GM21576 (cell line): ENCODE data around the gene DDX11.
"Not testable (repeated sequence)": the region's sequence is repeated elsewhere in the genome, so short reads cannot be mapped to it uniquely, and the experiment has no call there.

Experiments used
- ATAC-seq: cut with Tn5 transposase; IDR thresholded peaks from one replicate; pipeline ENCODE4 v1.9.1; 2021; ENCODE audit warnings: mild to moderate bottlenecking, moderate library complexity; ENCODE audit not compliant: unreplicated experiment

DDX11 gene

DNA sequence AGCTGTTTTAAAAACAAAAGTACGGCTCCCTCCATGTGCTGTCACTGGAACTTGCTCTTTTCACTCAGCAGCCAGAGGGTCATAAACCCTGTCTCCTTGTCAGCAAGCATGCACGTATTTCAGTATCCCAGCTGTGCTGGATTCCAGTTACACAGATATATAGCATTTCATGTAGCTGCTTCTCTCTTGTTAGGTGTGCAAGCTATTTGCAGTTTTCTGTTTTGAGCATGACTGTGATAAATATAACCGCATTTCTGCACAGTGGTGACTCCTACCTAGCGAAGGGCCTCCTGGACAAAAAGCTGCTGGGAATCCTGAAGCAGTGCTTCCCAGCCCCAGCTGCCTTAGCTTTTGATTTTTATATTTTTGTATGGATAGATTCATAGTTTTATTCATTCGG lies 24.7 kb downstream of the DDX11 start:
- ATAC-seq, result not testable (repeated sequence)

DNA sequence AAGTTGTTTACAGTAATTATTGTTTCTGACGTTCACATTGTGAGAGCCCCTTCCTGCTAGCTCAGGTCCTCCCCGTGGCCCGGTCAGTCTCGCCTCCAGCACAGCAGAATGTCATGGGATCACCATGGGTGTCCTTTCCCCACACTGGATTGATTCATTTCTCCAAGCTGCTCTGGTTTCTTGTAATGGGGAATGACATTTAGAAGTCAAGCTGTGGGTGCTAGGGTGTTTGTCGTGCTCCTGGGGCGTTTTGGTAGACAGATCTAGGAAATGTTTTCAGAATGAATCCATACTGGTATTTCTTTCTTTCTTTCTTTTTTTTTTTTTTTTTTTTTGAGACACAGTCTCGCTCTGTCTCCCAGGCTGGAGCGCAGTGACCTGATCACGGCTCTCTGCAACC lies 25.1 kb downstream of the DDX11 start:
- not testable (repeated sequence) for ATAC-seq

DNA sequence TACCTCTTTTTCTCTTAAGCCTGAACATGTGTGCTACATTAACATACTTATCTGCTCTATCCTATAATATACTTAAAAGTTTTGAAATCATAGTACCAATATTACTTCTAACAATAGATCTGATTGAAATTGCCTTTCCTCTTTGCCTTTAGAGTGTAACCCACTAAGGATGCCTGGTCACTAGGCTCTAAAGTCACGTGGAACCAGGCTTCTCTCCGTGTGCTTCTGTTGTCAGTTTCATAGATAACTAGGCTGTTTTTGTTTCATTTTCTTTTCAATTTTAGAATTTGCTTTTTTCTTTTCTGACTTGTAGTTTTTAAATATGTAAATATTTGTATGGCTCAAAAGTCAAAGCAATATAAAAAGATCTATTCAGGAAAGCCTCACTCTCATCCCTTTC lies 25.8 kb downstream of the DDX11 start:
- not testable (repeated sequence) for ATAC-seq

DNA sequence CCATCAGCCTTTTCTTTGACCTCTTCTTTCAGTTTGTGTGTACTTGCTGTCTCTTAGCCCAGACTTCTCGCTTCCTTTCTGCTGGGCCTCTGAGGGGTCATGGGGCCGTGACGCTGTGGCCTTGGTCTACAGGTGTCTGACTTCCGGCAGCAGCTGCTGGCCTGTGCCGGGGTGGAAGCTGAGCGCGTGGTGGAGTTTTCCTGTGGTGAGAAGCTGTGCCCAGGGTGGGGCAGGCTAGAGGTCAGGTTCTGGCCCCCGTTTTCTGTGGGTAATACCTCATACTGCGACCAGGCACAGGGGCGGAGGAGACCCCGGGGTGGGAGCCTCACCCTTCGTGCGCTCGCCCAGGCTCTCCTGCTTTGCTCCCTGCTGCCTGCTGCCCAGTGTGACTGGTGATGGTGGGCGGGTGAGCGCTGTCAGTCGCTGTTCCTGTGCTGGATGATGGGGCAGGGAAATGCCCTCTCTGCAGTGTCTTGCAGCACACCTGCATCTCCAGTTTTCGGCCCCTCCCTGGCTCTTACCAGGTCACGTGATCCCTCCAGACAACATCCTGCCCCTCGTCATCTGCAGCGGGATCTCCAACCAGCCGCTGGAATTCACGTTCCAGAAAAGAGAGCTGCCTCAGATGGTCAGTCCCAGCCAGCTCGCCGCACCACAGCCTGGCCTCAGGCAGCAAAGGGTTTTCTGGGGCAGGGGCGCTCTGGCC lies 27.0 kb downstream of the DDX11 start:
- peak; percentile 93 for ATAC-seq

DNA sequence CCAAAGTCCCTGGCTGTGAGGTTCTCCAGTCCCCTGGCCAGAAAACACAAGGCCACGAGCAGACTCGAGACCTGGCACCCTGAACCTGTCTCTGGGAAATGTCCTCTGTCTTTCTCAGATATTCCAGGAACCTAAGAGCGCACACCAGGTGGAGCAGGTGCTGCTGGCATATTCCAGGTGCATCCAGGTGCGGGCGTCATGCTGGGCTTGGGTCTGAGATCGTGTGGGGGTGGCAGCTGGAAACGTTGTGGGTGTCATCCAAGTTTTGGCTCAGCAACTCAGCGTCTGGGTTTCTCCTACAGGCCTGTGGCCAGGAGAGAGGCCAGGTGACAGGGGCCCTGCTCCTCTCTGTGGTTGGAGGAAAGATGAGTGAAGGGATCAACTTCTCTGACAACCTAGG lies 28.5 kb downstream of the DDX11 start:
- not testable (repeated sequence) for ATAC-seq

DNA sequence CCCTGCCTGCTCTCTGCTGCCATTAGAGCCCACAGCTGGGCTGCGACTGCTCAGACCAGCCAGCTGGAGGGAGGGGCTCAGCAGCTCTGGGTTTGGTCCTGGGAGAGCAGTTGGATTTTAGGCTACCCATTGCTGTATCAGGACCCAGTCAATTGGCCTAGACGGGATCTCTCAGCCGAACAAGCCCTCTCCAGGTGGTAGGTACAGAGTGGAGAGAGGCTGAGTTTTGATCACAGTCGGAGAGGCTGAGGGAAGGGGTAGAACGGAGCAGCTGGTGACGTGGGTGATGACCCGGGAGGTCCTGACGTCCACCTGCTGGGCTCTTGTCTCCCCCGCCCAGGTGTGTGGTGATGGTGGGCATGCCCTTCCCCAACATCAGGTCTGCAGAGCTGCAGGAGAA lies 28.9 kb downstream of the DDX11 start:
- not testable (repeated sequence) for ATAC-seq

DNA sequence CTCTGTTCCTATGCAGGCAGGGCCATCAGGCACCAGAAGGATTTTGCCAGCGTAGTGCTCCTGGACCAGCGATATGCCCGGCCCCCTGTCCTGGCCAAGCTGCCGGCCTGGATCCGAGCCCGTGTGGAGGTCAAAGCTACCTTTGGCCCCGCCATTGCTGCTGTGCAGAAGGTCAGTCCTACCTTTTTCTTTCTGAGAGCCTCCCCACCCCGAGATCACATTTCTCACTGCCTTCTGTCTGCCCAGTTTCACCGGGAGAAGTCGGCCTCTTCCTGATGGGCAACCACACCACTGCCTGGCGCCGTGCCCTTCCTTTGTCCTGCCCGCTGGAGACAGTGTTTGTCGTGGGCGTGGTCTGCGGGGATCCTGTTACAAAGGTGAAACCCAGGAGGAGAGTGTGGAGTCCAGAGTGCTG lies 29.9 kb downstream of the DDX11 start:
- not testable (repeated sequence) for ATAC-seq

DNA sequence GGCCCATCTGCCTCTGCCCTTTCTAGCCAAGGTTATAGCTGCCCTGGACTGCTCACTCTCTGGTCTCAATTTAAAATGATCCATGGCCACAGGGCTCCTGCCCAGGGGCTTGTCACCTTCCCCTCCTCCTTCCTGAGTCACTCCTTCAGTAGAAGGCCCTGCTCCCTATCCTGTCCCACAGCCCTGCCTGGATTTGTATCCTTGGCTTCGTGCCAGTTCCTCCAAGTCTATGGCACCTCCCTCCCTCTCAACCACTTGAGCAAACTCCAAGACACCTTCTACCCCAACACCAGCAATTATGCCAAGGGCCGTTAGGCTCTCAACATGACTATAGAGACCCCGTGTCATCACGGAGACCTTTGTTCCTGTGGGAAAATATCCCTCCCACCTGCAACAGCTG lies 30.6 kb downstream of the DDX11 start:
- ATAC-seq, result not testable (repeated sequence)

DNA sequence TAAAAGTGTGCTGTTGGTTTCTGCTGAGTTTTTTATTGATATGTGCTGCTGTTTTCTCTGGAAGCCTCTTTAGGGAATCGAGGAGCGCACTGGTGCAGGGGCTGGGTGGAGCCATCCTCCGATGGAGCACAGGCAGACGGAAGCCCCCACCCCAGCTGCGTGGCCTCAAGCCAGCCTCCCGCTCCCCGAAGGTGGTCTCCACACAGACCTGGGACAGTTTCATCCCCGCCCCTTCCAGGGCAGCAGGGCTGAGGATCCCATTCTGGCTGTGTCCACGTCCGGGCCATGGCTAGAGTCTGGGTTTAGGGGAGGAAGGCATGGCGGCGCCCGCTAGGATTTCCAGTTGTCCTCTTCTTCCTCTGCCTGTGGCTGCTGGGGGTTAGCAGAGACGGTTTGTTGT lies 31.1 kb downstream of the DDX11 start:
- ATAC-seq, result not testable (repeated sequence)

DNA sequence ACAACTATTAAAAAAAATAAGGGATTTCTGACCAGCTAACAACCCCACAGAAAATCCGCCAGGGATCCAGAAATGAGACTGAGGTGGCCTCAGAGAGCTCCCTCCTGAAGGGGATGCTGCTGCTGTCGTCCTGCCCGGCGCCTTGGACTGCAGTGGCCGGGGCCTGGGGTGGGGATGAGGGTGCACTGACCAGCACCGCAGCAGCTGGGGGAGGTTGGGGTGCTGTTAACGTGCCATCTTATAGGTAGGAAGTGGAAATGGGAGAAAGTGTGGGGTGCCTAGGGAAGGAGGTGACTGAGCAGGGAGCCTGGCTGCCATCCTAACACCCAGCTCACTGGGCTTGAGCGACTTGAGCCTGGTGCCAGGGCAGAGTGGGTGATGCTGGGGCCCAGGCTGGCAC lies 32.0 kb downstream of the DDX11 start:
- no peak for ATAC-seq

DNA sequence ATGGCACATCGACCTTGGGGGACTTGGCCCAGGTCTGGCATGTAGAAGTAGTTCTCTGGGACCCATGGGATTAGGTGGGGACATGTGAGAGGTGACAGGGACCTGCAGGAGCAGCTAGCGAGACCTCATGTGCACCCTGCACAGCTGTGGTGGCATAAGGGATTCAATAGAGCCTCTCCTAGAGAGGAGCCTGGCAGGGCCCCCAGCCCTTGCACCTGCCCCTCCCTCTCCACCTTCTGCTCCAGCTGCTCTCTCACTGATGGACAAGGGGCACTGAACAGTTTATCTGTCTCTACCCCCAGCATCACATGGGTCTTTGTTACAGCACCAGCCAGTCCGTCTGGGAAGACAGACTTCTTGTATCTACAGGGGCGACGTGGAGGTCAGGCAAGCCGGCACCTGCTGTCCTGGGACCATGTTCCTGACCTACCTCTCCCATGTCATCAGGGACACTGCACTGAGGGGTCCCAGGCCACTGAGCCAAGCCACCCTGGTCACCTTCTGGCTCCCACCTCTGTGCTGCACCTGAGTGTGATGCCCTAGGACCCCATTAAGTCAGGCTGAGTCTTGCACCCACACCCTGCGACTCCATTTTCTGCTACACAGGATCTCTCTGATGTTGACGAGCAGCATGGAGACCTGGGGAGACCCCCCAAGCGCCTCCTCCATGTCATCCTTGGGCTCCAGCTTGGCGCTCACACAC lies 32.6 kb downstream of the DDX11 start:
- ATAC-seq, result no peak

DNA sequence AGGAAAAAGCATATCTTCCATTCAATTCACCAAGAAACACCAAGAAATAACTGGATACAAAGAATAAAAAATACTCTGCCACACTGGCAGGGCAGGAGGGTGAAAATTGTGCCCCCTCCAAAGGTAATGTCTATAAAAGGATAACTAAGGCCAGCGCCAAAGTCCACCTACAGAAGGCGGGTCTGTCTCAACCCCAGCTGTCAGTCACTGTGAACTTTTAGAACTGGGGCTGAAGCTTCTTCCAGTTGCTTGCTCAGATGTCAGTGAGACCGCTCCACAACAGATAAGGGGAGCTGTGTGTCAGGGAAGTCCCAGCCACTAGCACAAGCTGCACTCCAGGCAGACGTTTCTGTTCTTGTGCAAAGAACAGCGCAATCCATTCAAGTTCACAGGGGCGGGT lies 36.1 kb downstream of the DDX11 start:
- not testable (repeated sequence) for ATAC-seq

DNA sequence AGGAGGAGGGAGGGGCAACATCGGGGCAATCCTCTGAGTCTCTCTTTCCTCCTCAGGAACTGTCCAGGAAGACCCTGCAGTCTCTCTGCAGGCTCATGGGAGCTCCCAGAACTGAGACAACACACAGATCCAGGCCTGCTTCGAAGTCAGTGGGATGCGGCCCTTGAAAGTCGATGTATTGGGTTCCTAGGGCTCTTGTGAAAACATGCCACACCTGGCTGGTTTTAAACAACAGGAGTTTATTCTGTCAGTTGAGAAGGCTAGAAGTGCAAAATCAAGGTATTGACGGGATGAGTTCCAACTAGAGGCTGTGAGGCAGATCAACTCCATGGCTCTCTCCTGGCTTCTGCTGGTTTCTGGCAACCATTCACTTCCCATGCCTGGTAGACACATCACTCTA lies 36.6 kb downstream of the DDX11 start:
- not testable (repeated sequence) for ATAC-seq

DNA sequence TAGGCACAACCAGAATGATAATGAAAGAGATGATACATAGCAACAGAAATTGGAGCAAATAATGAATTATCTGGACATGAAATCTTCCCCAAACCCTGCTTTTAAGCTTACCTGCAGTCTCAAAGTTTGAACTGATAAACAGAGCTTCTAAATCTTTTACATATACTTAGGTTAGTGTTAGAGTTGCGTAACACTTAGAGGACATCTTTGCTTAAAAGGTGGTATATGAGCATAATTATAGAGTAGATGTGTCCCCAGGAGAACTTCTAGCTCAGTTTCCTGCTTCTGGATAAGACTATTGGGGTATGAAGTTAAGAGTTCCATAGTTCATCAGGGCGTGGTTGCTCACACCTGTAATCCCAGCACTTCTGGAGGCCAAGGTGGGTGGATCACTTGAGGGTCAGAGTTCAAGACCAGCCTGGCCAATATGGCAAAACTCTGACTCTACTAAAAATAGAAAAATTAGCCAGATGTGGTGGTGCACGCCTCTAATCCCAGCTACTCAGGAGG lies 41.5 kb downstream of the DDX11 start:
- not testable (repeated sequence) for ATAC-seq

DNA sequence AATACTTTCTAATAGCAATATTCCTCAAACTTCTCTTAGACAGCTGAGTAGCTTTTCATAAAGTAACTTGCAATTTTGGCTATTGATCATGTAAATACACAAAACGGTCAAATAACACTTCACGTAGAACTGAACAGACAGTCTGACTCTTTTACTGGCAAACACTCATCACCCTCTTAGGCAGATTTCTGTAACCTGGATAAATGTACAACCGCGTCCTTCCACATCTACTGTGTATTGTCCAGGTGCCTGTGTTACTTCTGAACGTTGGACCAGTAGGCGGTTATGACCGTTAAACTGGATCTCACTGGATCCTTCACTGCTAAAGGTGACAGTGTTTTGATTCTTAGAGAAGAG lies 43.2 kb downstream of the DDX11 start:
- not testable (repeated sequence) for ATAC-seq

DNA sequence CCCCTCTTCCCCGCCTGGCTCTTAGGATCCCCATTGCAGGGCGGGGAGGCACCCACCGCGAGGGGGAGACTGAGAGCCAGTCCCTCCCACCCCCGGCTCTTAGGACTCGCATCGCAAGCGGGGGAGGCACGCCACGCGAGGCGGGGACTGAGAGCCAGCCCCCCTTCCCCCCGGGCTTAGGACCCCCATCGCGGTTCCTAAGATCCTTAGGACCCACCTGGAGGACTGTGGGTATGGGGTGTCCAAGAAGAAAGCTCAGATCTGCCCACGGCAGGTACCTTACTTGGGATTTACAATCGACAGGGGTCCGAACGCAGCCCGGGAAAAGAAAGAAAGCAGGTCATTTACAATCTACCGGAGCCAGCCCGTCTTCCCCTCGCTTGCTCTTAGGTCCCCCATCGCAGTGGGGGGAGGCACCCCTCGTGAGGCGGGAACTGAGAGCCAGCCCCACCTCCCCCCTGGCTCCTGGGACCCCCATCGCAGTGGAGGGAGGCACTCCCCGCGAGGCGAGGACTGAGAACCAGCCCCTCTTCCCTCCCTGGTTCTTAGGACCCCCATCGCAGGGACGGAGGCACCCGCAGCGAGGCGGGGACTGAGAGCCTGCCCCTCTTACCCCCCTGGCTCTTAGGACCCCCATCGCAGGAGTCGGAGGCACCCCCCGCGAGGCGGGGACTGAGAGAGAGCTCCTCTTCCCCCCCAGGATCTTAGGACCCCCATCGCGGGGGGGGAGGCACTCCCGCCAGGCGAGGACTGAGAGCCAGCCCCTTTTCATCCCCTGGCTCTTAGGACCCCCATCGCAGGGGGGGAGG lies 43.7 kb downstream of the DDX11 start:
- peak; percentile 66 for ATAC-seq

DNA sequence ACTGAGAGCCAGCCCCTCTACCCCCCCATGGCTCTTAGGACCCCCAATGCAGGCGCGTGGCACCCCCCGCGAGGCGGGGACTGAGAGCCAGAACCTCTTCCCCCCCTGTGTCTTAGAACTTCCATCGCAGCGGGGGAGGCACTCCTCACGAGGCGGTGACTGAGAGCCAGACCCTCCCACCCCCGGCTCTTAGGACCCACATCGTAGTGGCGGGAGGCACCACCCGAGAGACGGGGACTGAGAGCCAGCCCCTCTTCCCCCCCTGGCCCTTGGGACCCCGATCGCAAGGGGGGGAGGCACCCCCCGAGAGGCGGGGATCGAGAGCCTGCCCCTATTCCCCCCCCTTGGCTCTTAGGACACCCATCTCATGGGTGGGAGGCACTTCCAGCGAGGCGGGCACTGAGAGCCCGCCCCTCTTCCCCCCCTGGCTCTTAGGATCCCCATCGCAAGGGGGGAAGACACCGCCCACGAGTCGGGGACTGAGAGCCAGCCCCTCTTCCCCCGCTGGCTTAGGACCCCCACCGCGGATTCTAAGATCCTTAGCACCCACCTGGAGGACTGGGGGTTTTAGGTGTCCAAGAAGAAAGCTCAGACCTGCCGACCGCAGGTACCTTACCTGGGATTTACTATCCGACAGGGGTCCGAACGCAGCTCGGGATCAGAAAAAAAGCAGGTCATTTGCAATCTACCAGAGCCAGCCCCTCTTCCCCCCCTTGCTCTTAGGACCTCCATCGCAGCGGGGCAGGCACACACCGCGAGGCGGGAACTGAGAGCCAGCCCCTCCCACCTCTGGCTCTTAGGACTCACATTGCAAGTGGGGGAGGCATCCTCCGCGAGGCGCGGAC lies 44.9 kb downstream of the DDX11 start:
- peak; percentile 58 for ATAC-seq

DNA sequence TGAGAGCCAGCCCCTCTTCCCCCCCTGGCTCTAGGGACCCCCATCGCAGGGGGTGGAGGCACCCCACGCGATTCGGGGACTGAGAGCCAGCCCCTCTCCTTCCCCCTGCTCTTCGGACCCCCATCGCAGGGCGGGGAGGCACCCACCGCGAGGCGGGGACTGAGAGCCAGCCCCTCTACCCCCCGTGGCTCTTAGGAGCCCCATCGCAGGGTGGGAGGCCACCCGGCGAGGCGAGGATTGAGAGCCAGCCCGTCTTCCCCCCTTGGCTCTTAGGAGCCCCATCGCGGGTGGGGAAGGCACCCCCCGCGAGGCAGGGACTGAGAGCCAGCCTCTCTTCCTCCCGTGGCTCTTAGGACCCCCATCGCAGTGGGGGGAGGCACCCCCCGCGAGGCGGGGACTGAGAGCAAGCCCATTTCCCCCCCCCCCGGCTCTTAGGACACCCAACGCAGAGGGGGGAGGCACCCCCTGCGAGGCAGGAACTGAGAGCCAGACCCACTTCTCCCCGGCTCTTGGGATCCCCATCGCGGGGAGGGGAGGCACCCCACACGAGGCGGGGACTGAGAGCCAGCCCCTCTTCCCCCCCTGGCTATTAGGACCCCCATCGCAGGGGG lies 45.6 kb downstream of the DDX11 start:
- peak; percentile 8 for ATAC-seq

DNA sequence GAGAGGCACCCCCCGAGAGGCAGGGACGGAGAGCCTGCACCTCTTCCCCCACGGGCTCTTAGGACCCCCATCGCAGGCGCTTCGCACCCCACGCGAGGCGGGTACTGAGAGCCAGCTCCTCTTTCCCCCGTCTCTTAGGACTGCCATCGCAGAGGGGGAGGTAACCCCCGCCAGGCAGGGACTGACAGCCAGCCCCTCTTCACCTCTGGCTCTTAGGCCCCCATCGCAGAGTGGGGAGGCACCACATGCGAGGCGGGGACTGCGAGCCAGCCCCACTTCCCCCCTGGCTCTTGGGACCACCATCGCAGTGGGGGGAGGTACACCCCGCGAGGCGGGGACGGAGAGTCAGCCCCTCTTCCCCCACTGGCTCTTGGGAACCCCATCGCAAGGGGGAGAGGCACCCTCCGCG lies 46.1 kb downstream of the DDX11 start:
- ATAC-seq, result no peak

DNA sequence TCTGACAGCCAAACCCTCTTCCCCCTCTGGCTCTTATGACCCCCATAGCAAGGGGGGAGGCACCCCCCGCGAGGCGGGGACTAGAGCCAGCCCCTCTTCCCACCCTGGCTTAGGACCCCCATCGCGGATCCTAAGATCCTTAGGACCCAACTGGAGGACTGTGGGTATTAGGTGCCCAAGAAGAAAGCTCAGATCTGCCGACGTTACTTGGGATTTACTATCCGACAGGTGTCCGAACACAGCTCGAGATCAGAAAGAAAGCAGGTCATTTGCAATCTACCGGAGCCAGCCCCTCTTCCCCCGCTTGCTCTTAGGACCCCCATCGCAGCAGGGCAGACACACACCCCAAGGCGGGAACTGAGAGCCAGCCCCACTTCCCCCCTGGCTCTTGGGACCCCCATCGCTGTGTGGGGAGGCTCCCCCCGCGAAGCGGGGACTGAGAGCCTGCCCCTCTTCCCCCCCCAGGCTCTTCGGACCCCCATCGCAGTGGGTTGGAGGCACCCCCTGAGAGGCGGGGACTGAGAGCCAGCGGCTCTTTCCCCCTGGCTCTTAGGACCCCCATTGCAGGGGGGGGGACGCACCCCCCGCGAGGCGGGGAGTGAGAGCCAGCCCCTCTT lies 46.8 kb downstream of the DDX11 start:
- no peak for ATAC-seq
